Mesothelial cell of epicardium (in vitro differentiated cells): ENCODE results near the gene SPSB4. TPM values are rescaled to one million over a fixed set of nuclear protein-coding genes. Genes with fewer than 3 reads are reported as not detected.

Source experiments
- DNase-seq, 2 experiments: peaks; one replicate each; pipeline ENCODE4 v3.0.0; 2021; ENCODE audit warnings: low spot score in 2 of 2; ENCODE audit not compliant: unreplicated experiment in 2 of 2
- H3K27ac Mint-ChIP-seq: 2 replicates; pipeline ENCODE4 v1.8.0; 2021; ENCODE audit warnings: mixed read lengths
- H3K27me3 Mint-ChIP-seq: 2 replicates; pipeline ENCODE4 v1.8.0; 2021; ENCODE audit warnings: low read depth, mixed read lengths
- H3K36me3 Mint-ChIP-seq: 2 replicates; pipeline ENCODE4 v1.8.0; 2021; ENCODE audit warnings: mixed read lengths
- H3K4me1 Mint-ChIP-seq: 2 replicates; pipeline ENCODE4 v1.8.0; 2021; ENCODE audit warnings: mixed read lengths
- H3K4me3 Mint-ChIP-seq: 2 replicates; pipeline ENCODE4 v1.8.0; 2021; ENCODE audit warnings: mild to moderate bottlenecking, moderate library complexity, mixed read lengths
- H3K9me3 Mint-ChIP-seq: 2 replicates; pipeline ENCODE4 v1.8.0; 2021; ENCODE audit warnings: mixed read lengths
- CTCF ChIP-seq: fragments of 200-600 bp; sonication (generic); IDR thresholded peaks from one replicate; pipeline ENCODE4 v1.5.0; 2021; ENCODE audit warnings: antibody characterized with exemption; ENCODE audit not compliant: unreplicated experiment
- total RNA-seq: library from RNA; stranded (reverse); gene quantifications from 3 replicates; pipeline ENCODE4 v1.2.1, GENCODE V29; 2021

Gene SPSB4
- total RNA-seq, 1 donor from 2014 or later = 13.1 TPM

GRCh38 chr3:141030296-141030695 lies 20.9 kb upstream of the SPSB4 start:
- peaks cover 4% of the 10 kb centered on the region for H3K9me3 Mint-ChIP-seq
- H3K27ac Mint-ChIP-seq = no peak overlapping the region
- TF ChIP-seq CTCF = no peak
- H3K4me3 Mint-ChIP-seq = no peak overlapping the region
- DNase-seq = no peak
- no peaks in the 10 kb centered on the region for H3K27me3 Mint-ChIP-seq
- no peaks in the 10 kb centered on the region for H3K4me1 Mint-ChIP-seq
- no peaks in the 10 kb centered on the region for H3K36me3 Mint-ChIP-seq

- Mint-ChIP-seq H3K27ac (no peak overlapping the region), H3K9me3 (no peaks in the 10 kb centered on the region), H3K4me1 (no peaks in the 10 kb centered on the region), H3K4me3 (no peak overlapping the region), H3K27me3 (peaks cover 2% of the 10 kb centered on the region), H3K36me3 (no peaks in the 10 kb centered on the region)
- DNase-seq = no peak
- TF ChIP-seq CTCF = no peak
These were observed 11.6 kb upstream of the SPSB4 start for GRCh38 chr3:141039589-141039988.

GRCh38 chr3:141044695-141045641 lies 6.2 kb upstream of the SPSB4 start:
- Mint-ChIP-seq H3K27me3 (peaks cover 22% of the 10 kb centered on the region), H3K9me3 (no peaks in the 10 kb centered on the region), H3K4me3 (no peak overlapping the region), H3K27ac (no peak overlapping the region), H3K4me1 (no peaks in the 10 kb centered on the region), H3K36me3 (no peaks in the 10 kb centered on the region)
- DNase-seq = no peak
- no peak for TF ChIP-seq CTCF

- H3K4me1 Mint-ChIP-seq = peaks cover 1% of the 10 kb centered on the region
- no peaks in the 10 kb centered on the region for H3K9me3 Mint-ChIP-seq
- H3K36me3 Mint-ChIP-seq = no peaks in the 10 kb centered on the region
- H3K27me3 Mint-ChIP-seq = peaks cover 28% of the 10 kb centered on the region
- no peak overlapping the region for H3K4me3 Mint-ChIP-seq
- no peak for DNase-seq
- no peak for TF ChIP-seq CTCF
- no peak overlapping the region for H3K27ac Mint-ChIP-seq
These were observed 5.3 kb upstream of the SPSB4 start for GRCh38 chr3:141045849-141046248.

DNA sequence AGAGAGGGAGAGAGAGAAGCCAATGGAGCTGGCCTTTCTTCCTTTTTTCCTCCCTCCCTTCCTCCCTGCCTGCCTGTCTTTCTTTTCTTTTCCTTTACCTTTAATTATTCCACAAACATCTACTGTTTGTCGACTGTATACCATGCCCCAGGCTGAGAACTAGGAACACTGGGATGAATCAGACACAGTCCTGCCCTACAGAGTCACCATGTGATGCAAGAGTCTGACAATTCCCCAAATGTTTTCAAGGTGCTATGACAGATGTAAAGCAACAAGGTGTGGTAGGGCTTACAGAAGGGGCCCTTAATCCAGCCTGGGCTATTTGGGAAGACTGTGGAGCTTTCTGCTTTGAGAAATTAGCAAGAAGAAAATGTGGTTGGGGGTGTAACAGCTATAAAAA lies 4.0 kb upstream of the SPSB4 start:
- H3K9me3 Mint-ChIP-seq = no peaks in the 10 kb centered on the region
- H3K36me3 Mint-ChIP-seq = no peaks in the 10 kb centered on the region
- peaks cover 3% of the 10 kb centered on the region for H3K4me1 Mint-ChIP-seq
- H3K27ac Mint-ChIP-seq = no peak overlapping the region
- TF ChIP-seq CTCF = no peak
- H3K27me3 Mint-ChIP-seq = peaks cover 28% of the 10 kb centered on the region
- DNase-seq = no peak
- H3K4me3 Mint-ChIP-seq = no peak overlapping the region
